ENCODE results near the gene SORCS3. TPM values are rescaled to one million over a fixed set of nuclear protein-coding genes. Genes with fewer than 3 reads are reported as not detected.

The SORCS3 gene
- total and polyA plus RNA-seq, 4 donors: 3.7 to 15.7 (median 14.8) TPM

GRCh38 chr10:105171945-105172344 lies 530.9 kb downstream of the SORCS3 start:
- no peak overlapping the region for H3K27ac ChIP-seq (ENCODE audit: low read depth, low read length)
- no peaks in the 10 kb centered on the region for H3K9me3 ChIP-seq (ENCODE audit: control insufficient read depth, insufficient read depth, low read length)
- no peak overlapping the region for H3K4me3 ChIP-seq (ENCODE audit: low read depth, low read length)
- no CpG with 5 or more reads among the region's 3 CpGs for WGBS (ENCODE audit: insufficient coverage)
- no peaks in the 10 kb centered on the region for H3K4me1 ChIP-seq (ENCODE audit: control insufficient read depth, insufficient read depth, low read length)
- H3K36me3 ChIP-seq (ENCODE audit: control insufficient read depth, insufficient read depth, low read length): no peaks in the 10 kb centered on the region
- no peak for DNase-seq (ENCODE audit: low read depth in 4 of 6, low spot score in 6 of 6)
- H3K27me3 ChIP-seq (ENCODE audit: control insufficient read depth, insufficient read depth, low read length): no peaks in the 10 kb centered on the region

GRCh38 chr10:105181626-105182025 lies 540.5 kb downstream of the SORCS3 start:
- no peak for DNase-seq (ENCODE audit: low read depth in 4 of 6, low spot score in 6 of 6)
- Histone ChIP-seq H3K4me3 (ENCODE audit: low read depth, low read length) (no peak overlapping the region), H3K27ac (ENCODE audit: low read depth, low read length) (no peak overlapping the region), H3K27me3 (ENCODE audit: control insufficient read depth, insufficient read depth, low read length) (no peaks in the 10 kb centered on the region), H3K36me3 (ENCODE audit: control insufficient read depth, insufficient read depth, low read length) (no peaks in the 10 kb centered on the region), H3K9me3 (ENCODE audit: control insufficient read depth, insufficient read depth, low read length) (no peaks in the 10 kb centered on the region), H3K4me1 (ENCODE audit: control insufficient read depth, insufficient read depth, low read length) (no peaks in the 10 kb centered on the region)

GRCh38 chr10:105183536-105183935 lies 542.4 kb downstream of the SORCS3 start:
- Histone ChIP-seq H3K36me3 (ENCODE audit: control insufficient read depth, insufficient read depth, low read length) (no peaks in the 10 kb centered on the region), H3K4me3 (ENCODE audit: low read depth, low read length) (no peak overlapping the region), H3K27me3 (ENCODE audit: control insufficient read depth, insufficient read depth, low read length) (no peaks in the 10 kb centered on the region), H3K9me3 (ENCODE audit: control insufficient read depth, insufficient read depth, low read length) (no peaks in the 10 kb centered on the region), H3K27ac (ENCODE audit: low read depth, low read length) (no peak overlapping the region), H3K4me1 (ENCODE audit: control insufficient read depth, insufficient read depth, low read length) (no peaks in the 10 kb centered on the region)
- 38% methylated on average over 4 of the region's 4 CpGs for WGBS (ENCODE audit: insufficient coverage)
- DNase-seq (ENCODE audit: low read depth in 4 of 6, low spot score in 6 of 6): peak; percentile 33 to 85 (median 56)

GRCh38 chr10:105185161-105185560 lies 544.1 kb downstream of the SORCS3 start:
- DNase-seq (ENCODE audit: low read depth in 4 of 6, low spot score in 6 of 6): no peak
- Histone ChIP-seq H3K27ac (ENCODE audit: low read depth, low read length) (no peak overlapping the region), H3K4me3 (ENCODE audit: low read depth, low read length) (no peak overlapping the region), H3K4me1 (ENCODE audit: control insufficient read depth, insufficient read depth, low read length) (no peaks in the 10 kb centered on the region), H3K9me3 (ENCODE audit: control insufficient read depth, insufficient read depth, low read length) (no peaks in the 10 kb centered on the region), H3K36me3 (ENCODE audit: control insufficient read depth, insufficient read depth, low read length) (no peaks in the 10 kb centered on the region), H3K27me3 (ENCODE audit: control insufficient read depth, insufficient read depth, low read length) (no peaks in the 10 kb centered on the region)
- 100% methylated on average over 1 of the region's 4 CpGs for WGBS (ENCODE audit: insufficient coverage)

GRCh38 chr10:105187243-105187642 lies 546.2 kb downstream of the SORCS3 start:
- no peak overlapping the region for H3K27ac ChIP-seq (ENCODE audit: low read depth, low read length)
- no peaks in the 10 kb centered on the region for H3K9me3 ChIP-seq (ENCODE audit: control insufficient read depth, insufficient read depth, low read length)
- H3K4me1 ChIP-seq (ENCODE audit: control insufficient read depth, insufficient read depth, low read length): no peaks in the 10 kb centered on the region
- WGBS (ENCODE audit: insufficient coverage): 86% methylated on average over 3 of the region's 3 CpGs
- no peaks in the 10 kb centered on the region for H3K27me3 ChIP-seq (ENCODE audit: control insufficient read depth, insufficient read depth, low read length)
- no peaks in the 10 kb centered on the region for H3K36me3 ChIP-seq (ENCODE audit: control insufficient read depth, insufficient read depth, low read length)
- no peak for DNase-seq (ENCODE audit: low read depth in 4 of 6, low spot score in 6 of 6)
- no peak overlapping the region for H3K4me3 ChIP-seq (ENCODE audit: low read depth, low read length)

- DNase-seq (ENCODE audit: low read depth in 4 of 6, low spot score in 6 of 6): peak in 2 of 6 donors; percentile 10 to 48
- Histone ChIP-seq H3K9me3 (ENCODE audit: control insufficient read depth, insufficient read depth, low read length) (no peaks in the 10 kb centered on the region), H3K4me3 (ENCODE audit: low read depth, low read length) (no peak overlapping the region), H3K27me3 (ENCODE audit: control insufficient read depth, insufficient read depth, low read length) (no peaks in the 10 kb centered on the region), H3K36me3 (ENCODE audit: control insufficient read depth, insufficient read depth, low read length) (no peaks in the 10 kb centered on the region), H3K4me1 (ENCODE audit: control insufficient read depth, insufficient read depth, low read length) (no peaks in the 10 kb centered on the region), H3K27ac (ENCODE audit: low read depth, low read length) (no peak overlapping the region)
- WGBS (ENCODE audit: insufficient coverage): 63% methylated on average over 4 of the region's 6 CpGs
Measured at GRCh38 chr10:105188737-105189462, 547.8 kb downstream of the SORCS3 start.

- 90% methylated on average over 2 of the region's 2 CpGs for WGBS (ENCODE audit: insufficient coverage)
- Histone ChIP-seq H3K9me3 (ENCODE audit: control insufficient read depth, insufficient read depth, low read length) (no peaks in the 10 kb centered on the region), H3K27me3 (ENCODE audit: control insufficient read depth, insufficient read depth, low read length) (no peaks in the 10 kb centered on the region), H3K27ac (ENCODE audit: low read depth, low read length) (no peak overlapping the region), H3K36me3 (ENCODE audit: control insufficient read depth, insufficient read depth, low read length) (no peaks in the 10 kb centered on the region), H3K4me3 (ENCODE audit: low read depth, low read length) (no peak overlapping the region), H3K4me1 (ENCODE audit: control insufficient read depth, insufficient read depth, low read length) (no peaks in the 10 kb centered on the region)
- no peak for DNase-seq (ENCODE audit: low read depth in 4 of 6, low spot score in 6 of 6)
Measured at GRCh38 chr10:105189463-105189800, 548.3 kb downstream of the SORCS3 start.

GRCh38 chr10:105192146-105192545 lies 551.1 kb downstream of the SORCS3 start:
- 93% methylated on average over 3 of the region's 4 CpGs for WGBS (ENCODE audit: insufficient coverage)
- Histone ChIP-seq H3K36me3 (ENCODE audit: control insufficient read depth, insufficient read depth, low read length) (no peaks in the 10 kb centered on the region), H3K27ac (ENCODE audit: low read depth, low read length) (no peak overlapping the region), H3K9me3 (ENCODE audit: control insufficient read depth, insufficient read depth, low read length) (no peaks in the 10 kb centered on the region), H3K27me3 (ENCODE audit: control insufficient read depth, insufficient read depth, low read length) (no peaks in the 10 kb centered on the region), H3K4me1 (ENCODE audit: control insufficient read depth, insufficient read depth, low read length) (no peaks in the 10 kb centered on the region), H3K4me3 (ENCODE audit: low read depth, low read length) (no peak overlapping the region)
- DNase-seq (ENCODE audit: low read depth in 4 of 6, low spot score in 6 of 6): no peak

GRCh38 chr10:105192861-105193260 lies 551.8 kb downstream of the SORCS3 start:
- no peak overlapping the region for H3K4me3 ChIP-seq (ENCODE audit: low read depth, low read length)
- H3K27me3 ChIP-seq (ENCODE audit: control insufficient read depth, insufficient read depth, low read length): no peaks in the 10 kb centered on the region
- DNase-seq (ENCODE audit: low read depth in 4 of 6, low spot score in 6 of 6): peak in 2 of 6 donors; percentile 49 to 57
- H3K36me3 ChIP-seq (ENCODE audit: control insufficient read depth, insufficient read depth, low read length): no peaks in the 10 kb centered on the region
- H3K27ac ChIP-seq (ENCODE audit: low read depth, low read length): no peak overlapping the region
- no CpG with 5 or more reads among the region's 2 CpGs for WGBS (ENCODE audit: insufficient coverage)
- H3K9me3 ChIP-seq (ENCODE audit: control insufficient read depth, insufficient read depth, low read length): no peaks in the 10 kb centered on the region
- H3K4me1 ChIP-seq (ENCODE audit: control insufficient read depth, insufficient read depth, low read length): no peaks in the 10 kb centered on the region

- DNase-seq (ENCODE audit: low read depth in 4 of 6, low spot score in 6 of 6): peak in 1 of 6 donors; percentile 20
- H3K9me3 ChIP-seq (ENCODE audit: control insufficient read depth, insufficient read depth, low read length): no peaks in the 10 kb centered on the region
- H3K4me1 ChIP-seq (ENCODE audit: control insufficient read depth, insufficient read depth, low read length): no peaks in the 10 kb centered on the region
- WGBS (ENCODE audit: insufficient coverage): 94% methylated on average over 4 of the region's 4 CpGs
- H3K36me3 ChIP-seq (ENCODE audit: control insufficient read depth, insufficient read depth, low read length): no peaks in the 10 kb centered on the region
- H3K27me3 ChIP-seq (ENCODE audit: control insufficient read depth, insufficient read depth, low read length): no peaks in the 10 kb centered on the region
- no peak overlapping the region for H3K27ac ChIP-seq (ENCODE audit: low read depth, low read length)
- no peak overlapping the region for H3K4me3 ChIP-seq (ENCODE audit: low read depth, low read length)
Measured at GRCh38 chr10:105195831-105196230, 554.7 kb downstream of the SORCS3 start.
